DND-41 (cell line): ENCODE results near the gene INO80E.

Experiments used
- ATAC-seq: fragments of 200-7000 bp; cut with Tn5 transposase; 3 replicates; pipeline ENCODE4 v1.9.1; 2021; ENCODE audit warnings: low read depth; ENCODE audit not compliant: insufficient read depth
- DNase-seq: peaks from one replicate; pipeline ENCODE4 v3.0.0-alpha.2; 2020
- H2AFZ ChIP-seq: 2 replicates; pipeline ENCODE4 v1.6.0; 2012; ENCODE audit warnings: low read depth, low read length
- H3K27ac ChIP-seq: 2 replicates; pipeline ENCODE4 v1.5.1; 2012; ENCODE audit warnings: low read length, inconsistent platforms
- H3K27me3 ChIP-seq: fragments of 200-600 bp; sonication (generic); 2 replicates; pipeline ENCODE4 v1.6.0; 2012; ENCODE audit warnings: low read length, mild to moderate bottlenecking, inconsistent platforms; ENCODE audit not compliant: insufficient read depth, poor library complexity
- H3K36me3 ChIP-seq: 2 replicates; pipeline ENCODE4 v1.5.1; 2012; ENCODE audit warnings: low read length, inconsistent platforms; ENCODE audit not compliant: insufficient read depth
- H3K4me1 ChIP-seq: 2 replicates; pipeline ENCODE4 v1.5.1; 2012; ENCODE audit warnings: mild to moderate bottlenecking, low read length; ENCODE audit not compliant: insufficient read depth
- H3K4me2 ChIP-seq: 2 replicates; pipeline ENCODE4 v1.6.0; 2012; ENCODE audit warnings: mild to moderate bottlenecking, moderate library complexity, low read length, inconsistent platforms; ENCODE audit not compliant: insufficient read depth
- H3K4me3 ChIP-seq, 2 experiments: fragments of 200-600 bp in 1 of 2; shearing (Covaris generic) in 1 of 2; 2 replicates each; pipeline ENCODE4 v1.5.1; 2012 to 2016; ENCODE audit warnings: inconsistent platforms in 2 of 2, low read length in 2 of 2, mild to moderate bottlenecking in 2 of 2, low read depth in 1 of 2, moderate library complexity in 1 of 2
- H3K79me2 ChIP-seq: 2 replicates; pipeline ENCODE4 v1.6.0; 2012; ENCODE audit warnings: low read length, inconsistent platforms; ENCODE audit not compliant: insufficient read depth
- H3K9ac ChIP-seq: 2 replicates; pipeline ENCODE4 v1.6.0; 2012; ENCODE audit warnings: low read depth, mild to moderate bottlenecking, inconsistent platforms, low read length, moderate library complexity
- H3K9me3 ChIP-seq: 2 replicates; pipeline ENCODE4 v1.5.1; 2012; ENCODE audit warnings: low read length, moderate library complexity, mild to moderate bottlenecking, inconsistent platforms; ENCODE audit not compliant: insufficient read depth, severe bottlenecking
- H4K20me1 ChIP-seq: 2 replicates; pipeline ENCODE4 v1.6.0; 2012; ENCODE audit warnings: low read length; ENCODE audit not compliant: insufficient read depth
- EZH2 ChIP-seq: IDR thresholded peaks from 3 replicates; pipeline ENCODE4 v1.6.1; 2012; ENCODE audit warnings: borderline replicate concordance, low read depth, mild to moderate bottlenecking, moderate library complexity, low read length, inconsistent platforms; ENCODE audit not compliant: severe bottlenecking
- TF ChIP-seq, protein P1 (sequence below): IDR thresholded peaks from 2 replicates; pipeline ENCODE4 v1.5.1; 2012; ENCODE audit warnings: borderline replicate concordance, low read length, moderate library complexity, mild to moderate bottlenecking; ENCODE audit not compliant: poor library complexity, severe bottlenecking; ENCODE audit errors: extremely low read depth

INO80E gene

DNA sequence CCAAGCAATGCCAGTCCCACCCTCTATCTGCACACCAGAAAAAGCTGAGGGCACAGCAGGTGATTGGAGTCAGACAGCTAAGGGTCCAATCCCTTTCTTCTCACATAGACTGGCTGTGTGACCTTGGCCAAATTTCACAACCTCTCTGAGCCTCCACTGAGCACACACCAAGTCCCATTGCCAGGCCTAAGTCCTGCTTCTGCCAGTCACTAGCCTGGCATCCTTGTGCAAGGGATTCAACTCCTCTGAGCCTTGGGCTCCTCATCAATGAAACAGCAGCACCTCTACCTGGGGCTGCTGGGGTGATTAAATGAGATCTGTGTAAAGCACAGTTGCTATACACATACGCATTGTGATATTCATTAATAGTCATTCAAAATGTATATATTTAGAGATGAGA, 50.5 kb downstream of the INO80E start:
- Histone ChIP-seq H3K27ac (no peak overlapping the region), H4K20me1 (no peaks in the 10 kb centered on the region), H3K27me3 (no peaks in the 10 kb centered on the region), H3K9ac (no peak overlapping the region), H3K79me2 (peaks cover under 1% of the 10 kb centered on the region), H3K36me3 (no peaks in the 10 kb centered on the region), H3K4me1 (peaks cover 2% of the 10 kb centered on the region), H3K9me3 (no peaks in the 10 kb centered on the region), H2AFZ (no peak overlapping the region), H3K4me2 (no peak overlapping the region), H3K4me3 (no peak overlapping the region)
- TF ChIP-seq, protein P1, sequence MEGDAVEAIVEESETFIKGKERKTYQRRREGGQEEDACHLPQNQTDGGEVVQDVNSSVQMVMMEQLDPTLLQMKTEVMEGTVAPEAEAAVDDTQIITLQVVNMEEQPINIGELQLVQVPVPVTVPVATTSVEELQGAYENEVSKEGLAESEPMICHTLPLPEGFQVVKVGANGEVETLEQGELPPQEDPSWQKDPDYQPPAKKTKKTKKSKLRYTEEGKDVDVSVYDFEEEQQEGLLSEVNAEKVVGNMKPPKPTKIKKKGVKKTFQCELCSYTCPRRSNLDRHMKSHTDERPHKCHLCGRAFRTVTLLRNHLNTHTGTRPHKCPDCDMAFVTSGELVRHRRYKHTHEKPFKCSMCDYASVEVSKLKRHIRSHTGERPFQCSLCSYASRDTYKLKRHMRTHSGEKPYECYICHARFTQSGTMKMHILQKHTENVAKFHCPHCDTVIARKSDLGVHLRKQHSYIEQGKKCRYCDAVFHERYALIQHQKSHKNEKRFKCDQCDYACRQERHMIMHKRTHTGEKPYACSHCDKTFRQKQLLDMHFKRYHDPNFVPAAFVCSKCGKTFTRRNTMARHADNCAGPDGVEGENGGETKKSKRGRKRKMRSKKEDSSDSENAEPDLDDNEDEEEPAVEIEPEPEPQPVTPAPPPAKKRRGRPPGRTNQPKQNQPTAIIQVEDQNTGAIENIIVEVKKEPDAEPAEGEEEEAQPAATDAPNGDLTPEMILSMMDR = no peak
- no peak for TF ChIP-seq EZH2
- no peak for DNase-seq
- no peak for ATAC-seq

DNA sequence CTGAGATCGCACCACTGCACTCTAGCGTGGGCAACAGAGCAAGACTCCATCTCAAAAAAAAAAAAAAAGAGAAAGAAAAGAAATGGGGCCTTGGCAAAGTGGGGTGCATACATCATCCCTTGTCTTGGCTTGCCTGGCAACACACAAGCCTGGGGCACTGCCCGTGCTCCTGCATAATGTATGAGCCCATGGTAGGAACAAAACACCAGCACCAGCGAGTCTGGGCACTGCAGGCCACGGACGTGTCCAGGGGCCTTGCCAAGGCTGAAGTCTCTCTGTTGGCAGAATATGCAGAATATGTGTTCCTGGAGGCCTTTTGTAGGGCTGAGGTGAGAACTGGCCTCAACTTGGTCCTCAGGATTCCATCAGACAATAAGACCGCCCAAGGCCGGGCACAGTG, 53.8 kb downstream of the INO80E start:
- no peaks in the 10 kb centered on the region for H3K27me3 ChIP-seq
- no peaks in the 10 kb centered on the region; the same call in 1 of the 2 replicates for H3K36me3 ChIP-seq
- H2AFZ ChIP-seq = no peak overlapping the region
- H3K9ac ChIP-seq = no peak overlapping the region
- DNase-seq (no peak), ATAC-seq (no peak)
- no peaks in the 10 kb centered on the region for H3K9me3 ChIP-seq
- no peak overlapping the region for H3K4me2 ChIP-seq
- H3K4me1 ChIP-seq = peaks cover 27% of the 10 kb centered on the region
- TF ChIP-seq, protein P1 = no peak
- no peaks in the 10 kb centered on the region for H4K20me1 ChIP-seq
- H3K4me3 ChIP-seq = no peak overlapping the region
- peaks cover 18% of the 10 kb centered on the region for H3K79me2 ChIP-seq
- no peak overlapping the region for H3K27ac ChIP-seq

DNA sequence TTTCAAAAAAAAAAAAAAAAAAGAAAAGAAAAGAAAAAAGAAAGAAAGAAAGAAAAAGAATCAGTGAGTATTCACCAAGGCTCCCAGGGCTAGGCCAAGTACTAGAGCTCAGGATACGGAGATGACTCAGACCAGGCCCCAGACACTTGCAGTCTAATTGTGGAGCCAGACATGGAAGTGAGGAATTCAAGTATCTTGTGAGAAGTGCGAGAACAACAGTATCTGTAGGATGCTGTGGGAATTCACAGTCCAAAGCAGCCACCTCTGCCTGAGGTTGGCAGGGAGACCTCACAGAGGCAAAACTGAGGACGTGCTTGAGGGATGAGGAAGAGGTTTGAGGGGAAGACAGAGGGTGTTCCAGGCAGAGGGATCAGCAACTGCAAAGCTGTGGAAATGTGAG, 55.5 kb downstream of the INO80E start:
- Histone ChIP-seq H3K79me2 (peaks cover 18% of the 10 kb centered on the region), H3K4me1 (peaks cover 32% of the 10 kb centered on the region), H3K4me3 (peak overlapping the region in 1 of 2 experiments; percentile 87; a peak in 2 of 4 replicates), H3K9ac (peak overlapping the region; percentile 83), H3K27me3 (no peaks in the 10 kb centered on the region), H3K27ac (peak overlapping the region; percentile 51), H3K9me3 (no peaks in the 10 kb centered on the region), H4K20me1 (no peaks in the 10 kb centered on the region), H3K4me2 (peak overlapping the region; percentile 97), H3K36me3 (no peaks in the 10 kb centered on the region; the same call in 1 of the 2 replicates), H2AFZ (no peak overlapping the region)
- no peak for DNase-seq
- no peak for ATAC-seq
- TF ChIP-seq EZH2 = no peak
- TF ChIP-seq, protein P1 = no peak
